Caki2 (cell line): ENCODE measurements around the gene ADNP. TPM values are rescaled to one million over a fixed set of nuclear protein-coding genes. Genes with fewer than 3 reads are reported as not detected.

Source experiments
- DNase-seq: peaks from one replicate; pipeline ENCODE4 v3.0.0-alpha.2; 2015; ENCODE audit warnings: low read depth
- in situ Hi-C: cut with HindIII; loops from 2 replicates; pipeline ENCODE4 v1.10.0; 2016; ENCODE audit warnings: low sequenced_read_pairs, low pct_unique_long_range_greater_than_20kb, mixed read lengths
- total RNA-seq: library from RNA; depleted of rRNA; stranded (reverse); fragments of >200 nt; shearing (Covaris generic); gene quantifications from 2 replicates; pipeline ENCODE4 v1.2.3, GENCODE V29; 2014; ENCODE audit warnings: low replicate concordance

Gene ADNP
- total RNA-seq, 1 experiment from 2014 or later = 16.3 TPM

- DNase-seq = no peak
- in situ Hi-C loops = no loop called here
Measured at GRCh38 chr20:50879649-50880550, 51.3 kb downstream of the ADNP start.

- no peak for DNase-seq
- in situ Hi-C loops = no loop called here
Measured at GRCh38 chr20:50877232-50877743, 53.9 kb downstream of the ADNP start.

GRCh38 chr20:50876816-50877215, 54.4 kb downstream of the ADNP start:
- DNase-seq = no peak
- in situ Hi-C loops = no loop called here

- no peak for DNase-seq
- in situ Hi-C loops = no loop called here
Measured at GRCh38 chr20:50876063-50876685, 55.1 kb downstream of the ADNP start.

- no peak for DNase-seq
- in situ Hi-C loops = no loop called here
Measured at GRCh38 chr20:50874758-50875665, 56.2 kb downstream of the ADNP start.

GRCh38 chr20:50874111-50874757, 57.0 kb downstream of the ADNP start:
- in situ Hi-C loops = no loop called here
- DNase-seq = no peak

GRCh38 chr20:50873585-50873984, 57.7 kb downstream of the ADNP start:
- DNase-seq = no peak
- in situ Hi-C loops = no loop called here

- in situ Hi-C loops = no loop called here
- no peak for DNase-seq
Measured at GRCh38 chr20:50872560-50873425, 58.4 kb downstream of the ADNP start.

- no peak for DNase-seq
- in situ Hi-C loops = no loop called here
Measured at GRCh38 chr20:50870561-50871161, 60.6 kb downstream of the ADNP start.

- in situ Hi-C loops = no loop called here
- peak; percentile 54 for DNase-seq
Measured at GRCh38 chr20:50868509-50869495, 62.4 kb downstream of the ADNP start.

GRCh38 chr20:50867805-50868204, 63.4 kb downstream of the ADNP start:
- DNase-seq = no peak
- in situ Hi-C loops = no loop called here

- DNase-seq = no peak
- in situ Hi-C loops = no loop called here
Measured at GRCh38 chr20:50866831-50867230, 64.4 kb downstream of the ADNP start.

GRCh38 chr20:50866036-50866685, 65.1 kb downstream of the ADNP start:
- in situ Hi-C loops = no loop called here
- DNase-seq = no peak

- in situ Hi-C loops = no loop called here
- DNase-seq = no peak
Measured at GRCh38 chr20:50865591-50865990, 65.6 kb downstream of the ADNP start.

GRCh38 chr20:50865114-50865513, 66.1 kb downstream of the ADNP start:
- DNase-seq = no peak
- in situ Hi-C loops = no loop called here
